ENCODE data around the gene CGNL1. TPM values are rescaled to one million over a fixed set of nuclear protein-coding genes. Genes with fewer than 3 reads are reported as not detected.

CGNL1 gene
- total and polyA plus RNA-seq, 10 of the 15 experiments (the other 5 are each of a cell fraction or from before 2014, with no cell fraction given) = under 0.01 to 0.27 (median 0.04) TPM; not detected in 3

- Histone ChIP-seq H3K79me2 (ENCODE audit: control insufficient read depth, insufficient read depth, low read length) (no peaks in the 10 kb centered on the region), H3K36me3 (ENCODE audit: control insufficient read depth in 2 of 2, insufficient read depth in 2 of 2, low read length in 1 of 2) (no peaks in the 10 kb centered on the region), H3K9me3 (replicated peaks; ENCODE audit: control insufficient read depth, insufficient read depth, low read length) (no peaks in the 10 kb centered on the region; the same call in 2 of the 3 replicates), H3K4me1 (ENCODE audit: control insufficient read depth, insufficient read depth, low read length) (peaks cover 3% of the 10 kb centered on the region; the same call in 1 of the 2 replicates), H3K27me3 (replicated peaks in 1 of 2; ENCODE audit: control insufficient read depth in 2 of 2, insufficient read depth in 2 of 2, low read length in 1 of 2) (peaks cover 0 to 2% of the 10 kb centered on the region in 2 experiments; a peak in 2 of 4 replicates), H3K27ac (ENCODE audit: control insufficient read depth, insufficient read depth) (no peak overlapping the region), H3K4me3 (no peak overlapping the region), H2AFZ (ENCODE audit: control insufficient read depth, low read depth, low read length) (no peak overlapping the region), H3K4me2 (ENCODE audit: control insufficient read depth, insufficient read depth) (no peak overlapping the region), H3K9ac (ENCODE audit: control insufficient read depth, insufficient read depth, low read length) (no peak overlapping the region), H4K20me1 (ENCODE audit: control insufficient read depth, insufficient read depth) (no peaks in the 10 kb centered on the region)
- TF ChIP-seq IRF3 (IDR thresholded peaks at IDR 0.05) (no peak), TARDBP (IDR thresholded peaks at IDR 0.05; ENCODE audit: borderline replicate concordance) (no peak), PAX8 (IDR thresholded peaks at IDR 0.05) (no peak), IRF4 (IDR thresholded peaks at IDR 0.05; ENCODE audit: low read depth, low read length) (no peak), CBX5 (IDR thresholded peaks at IDR 0.05; ENCODE audit: low read depth) (no peak), KDM1A (IDR thresholded peaks at IDR 0.05; ENCODE audit: borderline replicate concordance) (no peak), JUNB (IDR thresholded peaks at IDR 0.05) (no peak), SUPT20H (IDR thresholded peaks at IDR 0.05; ENCODE audit: borderline replicate concordance, control insufficient read depth, low read depth, low read length) (no peak), CREB1 (IDR thresholded peaks at IDR 0.05; ENCODE audit: low read depth) (no peak), MYB (IDR thresholded peaks at IDR 0.05; ENCODE audit: borderline replicate concordance, low read depth, low read length) (no peak), HCFC1 (IDR thresholded peaks at IDR 0.05; ENCODE audit: low read length) (no peak), EED (IDR thresholded peaks at IDR 0.05; ENCODE audit: low read depth) (no peak), CTCF (IDR thresholded peaks at IDR 0.05 in 2 of 3, conservative IDR thresholded peaks at IDR 0.05 in 1 of 3; ENCODE audit: control insufficient read depth in 2 of 3, extremely low read depth in 1 of 3, insufficient read depth in 1 of 3, low read depth in 3 of 3, low read length in 3 of 3) (no peak), PRDM15 (CRISPR knock-in tag; IDR thresholded peaks at IDR 0.05) (no peak), SREBF1 (IDR thresholded peaks at IDR 0.05; ENCODE audit: low read length) (no peak), SREBF2 (IDR thresholded peaks at IDR 0.05; ENCODE audit: low read length) (no peak), RAD51 (IDR thresholded peaks at IDR 0.05) (no peak)
- RAD21 ChIA-PET (ENCODE audit: unreplicated experiment) = no interaction called here
- POLR2A ChIA-PET = no interaction called here
- DNase-seq (ENCODE audit: low read depth, low spot score) (no peak), FAIRE-seq (no peak), ATAC-seq (no peak)
- in situ Hi-C loops (cut with MboI) = no loop called here
- BruUV-seq (replicated peaks) = no TSS peak
- SMC1A ChIA-PET (ENCODE audit: uncharacterized antibody, unreplicated experiment) = interaction anchor here (0.9 kb wide), 1 partner anchor 66 kb away, joined by 3 read pairs; no protein-coding TSS in a partner anchor
- intact Hi-C loops (cut with micrococcal nuclease; ENCODE audit: unreplicated experiment) = no loop called here
- WGBS (ENCODE audit: insufficient coverage, insufficient replicate concordance, low lambda C conversion rate, missing lambda C conversion rate) = 54% methylated on average over 3 of the region's 3 CpGs
- CTCF ChIA-PET = interaction anchor here (1.3 kb wide), 2 partner anchors 11 to 514 kb away, joined by 3 to 7 read pairs; no protein-coding TSS in a partner anchor
Measured at GRCh38 chr15:57557267-57557666, 181.0 kb downstream of the CGNL1 start.

Data from GM12878 (cell line).